Lower leg skin (tissue), 3 donors: Measurements from ENCODE around the gene THSD4.

Experiments
- POLR2A ChIP-seq, 2 donors: fragments of 450-650 bp; IDR thresholded peaks; one replicate each; pipeline ENCODE4 v1.6.1; 2016 to 2017; ENCODE audit warnings: antibody characterized with exemption in 2 of 2, mild to moderate bottlenecking in 1 of 2, moderate library complexity in 1 of 2
- TF ChIP-seq, protein P1 (sequence below), 3 donors: fragments of 450-650 bp; IDR thresholded peaks; one replicate each; pipeline ENCODE4 v1.5.1; 2016; ENCODE audit warnings: antibody characterized with exemption in 3 of 3, mild to moderate bottlenecking in 3 of 3, moderate library complexity in 2 of 3

DNA sequence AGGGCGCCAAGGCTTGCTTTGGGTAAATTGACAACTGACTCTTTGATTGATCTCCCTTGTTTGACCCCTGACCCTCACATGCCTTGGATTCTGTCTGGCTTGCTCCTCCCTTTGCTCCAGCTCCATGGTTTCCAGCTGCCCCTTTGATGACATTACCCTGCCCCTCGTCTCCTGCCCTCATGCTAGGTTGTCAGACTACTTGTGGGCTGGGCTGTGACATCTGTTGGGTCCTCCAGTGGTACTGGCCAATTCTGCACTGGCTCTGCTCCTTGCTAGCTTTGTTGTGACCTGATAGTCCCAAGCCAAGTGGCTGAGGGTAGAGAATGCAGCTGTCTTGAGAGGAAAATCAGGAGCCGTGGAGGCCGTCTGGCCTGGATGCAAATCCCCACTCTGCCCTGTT lies 6.2 kb downstream of the THSD4 start:
- TF ChIP-seq, protein P1, sequence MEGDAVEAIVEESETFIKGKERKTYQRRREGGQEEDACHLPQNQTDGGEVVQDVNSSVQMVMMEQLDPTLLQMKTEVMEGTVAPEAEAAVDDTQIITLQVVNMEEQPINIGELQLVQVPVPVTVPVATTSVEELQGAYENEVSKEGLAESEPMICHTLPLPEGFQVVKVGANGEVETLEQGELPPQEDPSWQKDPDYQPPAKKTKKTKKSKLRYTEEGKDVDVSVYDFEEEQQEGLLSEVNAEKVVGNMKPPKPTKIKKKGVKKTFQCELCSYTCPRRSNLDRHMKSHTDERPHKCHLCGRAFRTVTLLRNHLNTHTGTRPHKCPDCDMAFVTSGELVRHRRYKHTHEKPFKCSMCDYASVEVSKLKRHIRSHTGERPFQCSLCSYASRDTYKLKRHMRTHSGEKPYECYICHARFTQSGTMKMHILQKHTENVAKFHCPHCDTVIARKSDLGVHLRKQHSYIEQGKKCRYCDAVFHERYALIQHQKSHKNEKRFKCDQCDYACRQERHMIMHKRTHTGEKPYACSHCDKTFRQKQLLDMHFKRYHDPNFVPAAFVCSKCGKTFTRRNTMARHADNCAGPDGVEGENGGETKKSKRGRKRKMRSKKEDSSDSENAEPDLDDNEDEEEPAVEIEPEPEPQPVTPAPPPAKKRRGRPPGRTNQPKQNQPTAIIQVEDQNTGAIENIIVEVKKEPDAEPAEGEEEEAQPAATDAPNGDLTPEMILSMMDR (IDR thresholded peaks at IDR 0.05), result no peak
- no peak for TF ChIP-seq POLR2A (IDR thresholded peaks at IDR 0.05)
